G401.6 (cell line): Measurements from ENCODE around the gene BNC1.
"Not testable (repeated sequence)": the region's sequence is repeated elsewhere in the genome, so short reads cannot be mapped to it uniquely, and the experiment has no call there.

Experiments
- FAIRE-seq: peaks from 2 replicates; lab custom pipeline; 2012; peaks lifted over from hg19 to GRCh38; lab: Jason Lieb, UNC

The BNC1 gene

DNA sequence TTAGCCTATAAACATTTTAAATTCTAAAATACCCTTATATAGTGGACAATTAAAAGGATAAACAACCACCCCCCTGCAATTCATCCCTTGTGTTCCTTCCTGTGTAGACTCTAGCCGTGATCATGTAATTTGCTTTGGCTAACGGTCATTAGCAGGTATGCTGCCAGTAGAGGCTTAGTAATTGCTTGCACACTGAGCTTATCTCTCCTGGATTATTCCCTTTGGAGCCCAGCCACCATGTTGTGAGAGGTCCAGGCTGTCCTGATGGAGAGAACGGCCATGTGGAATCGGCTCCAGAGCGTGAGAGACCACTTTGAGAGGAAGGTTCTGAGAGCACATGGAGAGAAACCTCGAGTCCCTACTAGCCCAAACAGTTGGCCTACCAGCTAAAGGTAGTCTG, 11.0 kb upstream of the BNC1 start:
- FAIRE-seq = no peak

DNA sequence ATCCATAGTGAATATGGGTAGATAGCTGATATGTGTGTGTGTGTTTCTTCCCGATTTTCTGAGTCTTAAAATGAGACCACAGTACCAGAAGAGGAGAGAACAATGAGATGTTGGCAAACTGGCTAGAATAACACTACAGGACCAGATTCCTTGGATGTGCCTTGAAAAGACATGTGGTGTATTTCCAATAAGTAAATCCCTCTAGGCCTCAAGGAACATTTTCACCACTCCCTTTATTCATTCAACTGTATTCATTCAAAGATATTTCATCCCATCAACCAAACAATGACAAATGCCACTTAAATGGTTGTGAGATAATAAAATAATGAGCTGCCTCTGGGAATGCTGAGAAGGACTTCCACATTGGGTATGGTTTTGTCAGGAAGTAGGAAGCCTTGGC, 8.7 kb upstream of the BNC1 start:
- no peak for FAIRE-seq

DNA sequence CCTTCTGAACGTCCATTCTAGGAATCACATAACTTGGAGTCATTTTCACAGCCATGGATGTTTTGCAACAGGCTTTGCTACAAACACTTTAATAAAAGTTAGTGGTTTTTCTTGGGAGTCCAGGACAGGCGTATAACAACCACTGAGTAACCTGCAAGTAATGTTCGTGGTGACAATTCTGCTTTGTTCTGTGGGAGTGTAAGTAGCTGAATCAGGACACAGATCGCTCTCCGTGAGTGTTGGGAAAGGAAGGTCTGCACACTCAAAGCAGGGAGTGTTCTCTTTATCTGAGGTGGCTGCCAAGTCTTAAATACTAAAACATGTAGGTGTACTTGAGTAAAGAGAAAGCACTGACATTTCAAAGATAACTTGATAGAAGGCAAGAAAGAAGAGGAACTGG, 7.9 kb upstream of the BNC1 start:
- no peak for FAIRE-seq

DNA sequence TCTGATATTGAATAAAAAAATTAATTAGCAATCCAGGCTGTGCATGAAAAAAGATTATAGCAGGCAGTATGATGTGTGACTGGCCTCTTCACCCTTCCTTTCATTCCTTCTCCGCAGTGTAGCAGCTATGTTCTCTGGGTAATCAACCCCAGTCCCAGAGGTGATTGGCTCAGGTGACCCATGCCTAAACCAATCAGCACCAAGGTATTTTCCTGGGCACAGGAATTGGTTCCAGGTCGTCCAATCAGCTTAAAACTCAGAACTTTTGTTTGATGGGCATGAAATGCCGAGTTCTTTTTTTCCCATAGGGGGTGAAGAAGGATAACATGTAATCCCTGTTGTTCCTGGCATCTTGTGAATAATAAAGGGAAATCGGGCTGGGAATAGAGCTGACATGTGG, 5.8 kb upstream of the BNC1 start:
- no peak for FAIRE-seq

DNA sequence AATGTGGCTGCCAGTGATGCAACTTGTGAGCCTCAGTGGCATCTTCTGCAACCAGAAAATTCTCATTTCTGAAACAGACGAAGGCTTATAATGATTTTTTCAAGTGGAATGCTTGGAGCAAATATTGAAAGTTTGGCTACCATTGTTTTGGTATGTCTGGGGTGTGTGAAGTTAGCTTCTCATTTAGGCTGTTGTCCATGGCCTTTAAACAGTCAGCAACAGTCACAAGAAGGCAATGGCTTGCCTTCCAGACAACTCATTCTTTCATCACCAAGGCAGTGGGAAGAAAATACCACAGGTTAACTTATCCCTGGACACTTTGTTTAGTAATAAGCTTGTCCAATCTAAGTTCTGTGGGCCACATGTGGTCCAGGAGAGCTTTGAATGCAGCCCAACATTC, 4.7 kb upstream of the BNC1 start:
- no peak for FAIRE-seq

DNA sequence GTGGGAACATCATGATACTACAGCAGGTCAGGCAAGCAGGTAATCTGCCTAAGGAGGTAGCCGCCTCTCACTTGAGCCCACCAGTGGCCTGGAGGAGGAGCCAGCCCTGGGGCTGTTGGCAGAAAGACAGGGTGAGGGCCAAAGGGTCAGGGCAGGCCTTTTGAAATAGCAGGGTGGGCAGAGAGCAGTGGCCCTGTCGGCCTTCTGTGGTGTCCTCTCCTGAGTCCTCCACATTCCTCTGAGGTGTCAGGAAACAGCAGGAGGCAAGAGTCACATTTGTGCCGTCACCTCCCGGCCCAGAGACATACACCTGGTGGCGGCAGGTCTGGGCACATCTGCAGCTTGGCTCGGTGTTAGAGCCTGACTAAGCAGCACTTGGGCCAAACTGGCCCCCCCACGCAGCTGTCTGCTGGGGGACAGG, 3.9 kb upstream of the BNC1 start:
- no peak for FAIRE-seq

DNA sequence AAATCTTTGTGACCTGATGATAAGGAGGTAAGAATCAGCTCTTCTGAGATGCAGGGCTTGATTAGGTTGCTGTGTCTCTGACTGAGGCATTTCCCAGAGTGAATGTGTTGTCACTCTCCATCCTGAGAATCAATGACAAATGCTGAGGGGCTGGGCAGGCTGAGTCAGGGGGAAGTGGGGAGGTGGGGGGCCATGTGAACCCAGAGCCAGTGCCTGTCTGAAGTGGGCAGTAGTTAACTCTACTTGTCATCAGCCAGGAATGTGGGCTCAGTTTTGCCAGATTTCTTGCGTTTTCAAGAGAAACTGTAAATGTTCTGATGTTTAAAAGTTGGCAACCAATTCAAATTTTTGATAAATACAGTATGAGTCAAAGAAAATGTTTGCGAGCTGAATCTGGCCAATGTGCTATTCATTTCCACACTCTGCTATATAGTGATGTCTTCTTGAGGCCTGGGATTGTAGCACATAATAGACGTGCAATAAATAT, 3.1 kb upstream of the BNC1 start:
- no peak for FAIRE-seq

DNA sequence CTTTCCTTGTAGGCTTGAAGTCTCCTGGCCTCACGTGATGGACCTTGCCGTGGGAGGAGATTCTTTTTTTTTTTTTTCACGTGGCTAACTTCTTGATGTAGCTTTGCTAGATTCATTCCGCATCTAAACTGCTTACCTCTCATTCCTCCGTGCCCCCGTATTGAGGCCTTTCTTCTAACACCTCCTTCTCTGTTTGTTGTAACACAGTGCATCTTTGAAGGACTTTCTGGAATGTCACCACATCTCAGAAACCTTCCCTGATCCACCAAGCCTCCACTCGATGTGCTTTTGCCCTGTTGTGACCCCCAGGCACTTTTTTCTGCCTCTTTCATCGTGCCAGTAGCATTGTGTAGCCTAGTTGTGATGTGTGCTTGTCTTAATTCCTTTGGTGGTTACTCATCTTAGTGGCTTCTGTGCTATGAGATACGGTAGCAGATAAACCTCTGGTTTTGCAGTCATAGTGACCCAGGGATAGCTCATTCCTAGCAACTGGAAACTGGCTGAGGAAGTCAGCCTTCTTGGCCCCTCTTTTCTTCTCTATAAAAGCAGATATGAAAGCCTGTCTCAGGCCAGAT, 1.6 kb upstream of the BNC1 start:
- FAIRE-seq = no peak

DNA sequence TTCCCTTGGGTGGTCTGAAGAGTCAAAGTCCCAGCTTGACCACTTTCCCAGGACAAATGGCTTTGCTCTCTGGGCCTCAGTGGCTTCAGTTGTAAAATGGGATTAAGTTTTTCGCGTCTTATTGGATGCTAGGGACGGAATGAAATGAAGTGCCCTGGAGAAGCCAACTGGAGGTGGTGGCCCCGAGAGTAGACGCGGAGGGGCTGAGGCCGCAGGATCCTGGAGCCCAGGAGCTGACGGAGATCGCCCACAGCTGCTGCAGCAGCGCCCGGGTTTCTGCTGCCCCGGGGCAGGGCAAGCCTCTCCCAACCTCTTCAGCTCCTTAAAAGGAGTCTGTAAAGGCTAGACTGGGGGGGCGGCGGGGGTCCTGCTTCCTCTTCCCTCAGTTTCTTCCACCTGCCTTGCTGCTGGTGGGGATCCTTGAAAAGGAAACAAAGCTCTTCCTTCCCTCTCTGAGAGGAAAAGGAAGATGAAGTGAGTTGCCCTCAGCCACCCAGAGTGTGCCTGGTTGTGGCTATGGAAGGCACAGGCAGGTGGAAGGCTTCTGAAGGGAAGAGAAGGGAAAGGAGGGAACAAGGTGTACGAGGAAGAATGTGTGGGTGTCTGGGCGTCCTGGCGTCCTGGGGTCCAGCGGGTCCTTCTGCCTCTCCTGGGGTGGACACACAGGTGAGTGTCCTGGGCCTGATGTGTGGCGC, 967 bp upstream of the BNC1 start:
- no peak for FAIRE-seq

DNA sequence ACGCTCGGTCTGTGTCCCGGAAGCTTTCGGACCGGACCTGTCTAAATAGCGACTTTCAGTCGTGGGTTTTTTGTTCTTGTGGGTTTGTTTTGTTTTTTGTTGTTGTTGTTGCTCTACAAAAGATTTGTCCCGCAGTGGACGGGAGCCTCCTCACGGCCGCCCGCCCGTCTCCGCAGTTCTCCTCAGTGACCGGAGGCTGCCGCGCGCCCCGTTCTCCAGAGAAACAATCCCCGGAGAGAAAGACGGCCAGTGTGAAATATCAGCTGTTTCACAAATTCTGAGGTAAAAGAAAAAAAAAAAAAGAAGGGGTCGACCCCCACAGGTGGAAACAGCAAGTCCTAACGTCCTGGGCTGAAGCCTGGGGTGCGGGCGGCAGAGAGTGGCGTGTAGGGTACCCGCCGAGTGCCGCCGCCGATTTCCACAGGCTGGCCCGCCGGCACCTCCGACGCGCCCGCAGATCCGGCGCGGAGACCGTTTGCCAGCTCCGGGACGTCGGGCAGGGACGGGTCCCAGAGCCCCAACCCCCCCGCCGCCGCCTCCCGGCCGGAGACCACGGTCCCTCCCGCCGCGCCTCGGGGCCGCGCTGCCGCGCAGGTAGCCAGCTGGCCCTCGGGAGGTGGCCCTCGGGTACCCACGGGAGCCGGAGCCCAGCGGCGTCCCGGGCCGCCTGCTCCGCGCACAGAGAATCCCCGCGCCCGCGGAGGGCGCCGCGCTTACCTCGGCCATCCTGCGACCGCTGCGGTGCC, 478 bp downstream of the BNC1 start:
- no peak for FAIRE-seq

DNA sequence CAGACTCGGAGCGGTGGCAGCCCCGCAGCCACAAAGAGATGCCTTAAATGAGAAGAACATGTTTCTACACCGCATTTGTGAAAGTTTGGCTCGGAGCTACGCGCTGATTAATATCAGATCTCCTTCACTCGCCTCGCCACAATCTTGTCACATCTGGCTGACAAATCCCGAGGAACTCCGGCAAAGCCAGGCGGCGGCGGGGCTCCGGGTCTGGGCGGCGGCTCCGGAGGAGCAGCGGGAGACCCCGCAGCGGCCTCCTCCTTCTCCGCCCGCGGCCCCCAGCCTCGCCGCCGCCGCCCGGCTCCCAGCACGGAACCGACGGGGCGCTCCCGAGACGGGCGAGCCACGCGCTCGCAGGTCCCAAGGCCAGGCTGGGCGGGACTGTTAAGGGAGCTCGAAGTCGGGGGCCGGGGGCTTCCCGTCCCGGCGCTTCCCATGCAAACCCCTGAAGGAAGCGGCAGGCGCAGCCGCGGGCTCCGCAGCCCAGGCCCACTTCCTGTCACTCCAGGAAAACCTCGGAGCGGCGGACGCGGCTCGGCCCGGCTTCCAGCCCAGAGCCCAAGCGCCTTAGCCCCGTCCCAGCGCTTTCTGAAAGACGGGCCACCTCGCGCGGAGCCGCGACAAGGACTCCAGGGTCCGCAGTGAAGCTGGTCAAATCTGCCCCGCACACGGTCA, 1.2 kb downstream of the BNC1 start:
- no peak for FAIRE-seq

DNA sequence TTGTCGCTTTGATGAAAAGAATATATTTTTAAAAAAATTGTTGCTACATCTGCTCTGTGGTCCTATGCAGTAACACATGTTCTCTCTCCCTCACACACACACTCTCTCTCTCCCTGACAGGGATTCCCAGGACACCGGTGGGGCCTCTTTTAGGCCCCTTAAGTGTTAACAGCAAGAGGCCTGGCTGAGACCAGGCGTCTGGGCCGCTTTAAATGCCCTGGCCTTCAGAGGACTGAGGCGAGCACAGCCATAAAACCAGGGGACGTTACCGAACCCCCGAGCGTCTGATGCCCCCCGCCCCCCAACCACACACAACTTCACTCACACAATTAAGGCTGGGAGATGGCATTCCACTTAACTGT, 1.7 kb downstream of the BNC1 start:
- FAIRE-seq = no peak

DNA sequence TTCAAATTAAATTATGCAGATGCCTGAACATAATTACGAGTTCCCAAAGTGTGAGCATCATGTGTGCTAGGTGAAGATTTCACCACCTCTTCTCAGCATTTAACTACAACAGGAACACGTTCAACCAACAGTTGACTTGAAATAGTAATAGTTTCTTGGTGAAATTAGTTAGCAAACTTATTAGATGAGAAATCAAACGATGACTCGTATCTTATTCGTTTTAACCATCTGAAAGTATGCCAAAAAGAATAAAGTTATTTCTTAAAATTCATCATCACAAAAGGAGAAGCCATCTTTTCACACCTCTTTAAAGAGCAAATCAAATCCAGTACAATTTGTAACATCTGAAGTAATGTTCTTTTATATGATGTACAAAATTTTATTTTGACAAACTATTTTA, 2.3 kb downstream of the BNC1 start:
- FAIRE-seq = no peak

DNA sequence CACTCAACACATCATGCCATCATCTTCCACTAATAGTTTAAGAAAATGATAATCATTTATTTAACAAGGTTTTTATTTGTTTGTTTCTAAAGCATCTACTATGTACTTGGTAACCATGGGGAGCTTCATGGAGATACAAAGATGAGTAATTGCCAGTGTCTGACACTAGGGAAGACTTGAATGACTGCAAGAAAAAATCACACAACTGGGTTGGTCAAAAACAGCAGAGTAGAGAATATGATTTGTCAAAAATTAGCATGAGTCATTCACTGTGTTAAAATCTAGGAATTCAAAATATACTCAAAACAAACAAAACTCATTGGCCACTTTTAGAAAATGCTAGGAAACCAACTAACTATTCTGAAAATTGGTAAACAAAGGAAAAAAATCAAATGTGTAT, 6.3 kb downstream of the BNC1 start:
- no peak for FAIRE-seq

DNA sequence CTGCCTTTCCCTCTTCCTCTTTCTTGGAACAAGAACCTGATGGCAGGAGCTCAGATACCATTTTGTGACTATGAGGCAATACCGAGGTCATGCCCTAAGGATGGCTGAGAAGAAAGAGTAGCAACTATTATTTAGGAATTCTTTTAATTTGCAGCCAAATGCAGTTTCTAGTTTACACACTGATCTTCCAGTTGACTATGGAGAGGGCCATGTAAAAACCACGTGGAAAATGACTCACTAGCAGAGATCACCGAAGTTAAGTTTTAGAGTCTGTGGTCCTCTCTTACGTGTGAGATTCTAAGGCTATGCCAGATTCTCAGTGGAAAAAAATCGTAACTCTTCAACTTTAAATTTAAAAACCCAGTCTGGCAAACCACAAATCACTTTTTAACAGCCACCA, 7.8 kb downstream of the BNC1 start:
- FAIRE-seq = no peak

DNA sequence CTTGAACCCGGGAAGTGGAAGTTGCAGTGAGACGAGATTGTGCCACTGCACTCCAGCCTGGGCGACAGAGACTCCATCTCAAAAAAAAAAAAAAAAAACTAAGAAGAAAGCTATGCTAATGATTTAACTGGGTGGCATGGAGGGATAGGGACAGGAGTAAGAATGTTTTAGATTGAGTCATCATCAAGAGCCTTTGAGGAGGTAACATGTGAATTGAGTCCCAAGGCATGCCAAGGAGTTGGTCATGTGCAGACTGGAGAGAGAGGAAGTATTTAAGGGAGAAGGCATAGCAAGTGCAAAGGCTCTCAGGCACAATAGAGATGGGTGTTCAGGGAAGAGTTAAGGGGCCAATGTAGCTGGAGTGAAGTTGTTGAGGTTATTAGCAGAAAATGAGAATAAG, 9.1 kb downstream of the BNC1 start:
- no peak for FAIRE-seq

DNA sequence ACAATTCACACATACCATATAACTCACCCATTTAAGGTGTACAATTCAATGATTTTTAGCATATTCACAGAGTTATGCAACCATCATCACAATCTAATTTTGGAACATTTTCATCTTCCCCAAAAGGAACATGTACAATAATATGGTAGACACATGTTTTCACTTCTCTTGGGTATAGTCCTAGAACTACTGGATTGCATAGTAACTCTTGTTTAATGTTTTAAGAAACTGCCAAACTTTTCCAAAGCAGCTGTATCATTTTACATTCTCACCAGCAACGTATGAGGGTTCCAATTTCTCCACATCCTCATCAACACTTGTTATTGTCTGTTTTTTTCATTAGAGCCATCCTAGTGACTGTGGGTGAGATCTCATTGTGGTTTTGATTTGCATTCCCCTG, 14.3 kb downstream of the BNC1 start:
- FAIRE-seq = no peak

DNA sequence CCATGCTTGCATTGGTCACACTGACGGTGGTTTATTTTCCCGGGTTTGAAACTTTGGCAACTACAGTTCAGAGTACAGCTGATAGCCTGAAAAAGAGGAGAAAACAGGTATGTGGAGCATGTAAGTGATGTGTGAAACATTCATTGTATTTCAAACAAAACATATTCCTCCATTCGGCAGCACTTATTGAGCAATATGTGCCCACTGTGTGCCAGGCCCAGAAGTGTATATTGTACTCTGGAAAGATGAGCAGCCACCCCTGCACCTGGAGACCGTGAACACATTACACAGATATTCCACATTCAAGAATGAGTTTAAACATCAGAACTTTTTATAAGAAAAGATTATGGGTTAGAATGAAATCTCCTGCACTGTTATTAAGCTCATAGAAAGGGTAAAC, 16.3 kb downstream of the BNC1 start:
- no peak for FAIRE-seq

DNA sequence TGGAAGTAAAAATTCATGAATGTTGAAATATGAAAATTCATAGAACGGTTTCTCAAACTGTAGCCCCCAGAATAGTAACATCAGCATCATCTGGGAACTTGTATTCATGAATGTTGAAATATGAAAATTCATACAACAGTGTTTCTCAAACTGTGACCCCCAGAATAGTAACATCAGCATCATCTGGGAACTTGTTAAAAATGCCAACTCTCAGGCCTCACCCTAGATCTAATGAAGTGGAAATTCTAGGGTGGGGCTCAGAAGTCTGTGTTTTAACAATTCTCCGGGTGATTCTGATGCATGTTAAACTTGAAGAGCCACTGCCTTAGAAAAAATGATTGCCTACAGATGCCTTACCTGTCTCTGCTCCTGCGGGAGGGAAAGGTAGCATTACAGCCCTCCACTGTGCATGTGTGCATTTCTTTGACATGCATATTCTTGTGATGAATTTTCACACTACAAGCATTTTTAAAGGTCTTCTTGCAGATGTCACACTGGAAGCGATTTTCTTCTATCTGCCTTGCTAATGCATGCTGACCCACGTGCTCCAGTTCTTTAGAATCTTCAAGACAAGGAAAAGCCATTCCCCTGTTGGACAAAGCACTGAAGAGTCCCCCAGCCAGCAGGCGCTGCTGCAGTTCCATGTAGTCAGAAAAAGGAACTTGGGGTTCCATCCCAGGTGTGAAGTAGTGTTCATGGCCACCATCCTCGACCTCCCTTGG, 21.7 kb downstream of the BNC1 start:
- FAIRE-seq = no peak

DNA sequence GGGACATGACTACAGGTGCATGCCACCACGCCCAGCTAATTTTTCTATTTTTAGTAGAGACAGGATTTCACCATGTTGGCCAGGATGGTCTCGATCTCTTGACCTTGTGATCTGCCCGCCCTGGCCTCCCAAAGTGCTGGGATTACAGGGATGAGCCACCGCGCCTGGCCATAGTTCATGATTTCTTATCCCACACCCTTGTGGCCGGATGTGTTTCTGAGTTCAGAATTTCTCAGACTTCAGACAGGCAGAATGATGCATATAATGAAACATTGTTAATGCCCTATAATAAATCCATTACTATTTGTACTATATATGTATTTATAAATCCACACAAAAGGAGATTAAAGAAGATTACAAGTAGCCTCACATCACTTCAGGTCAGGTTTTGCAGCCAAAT, 22.3 kb downstream of the BNC1 start:
- FAIRE-seq = not testable (repeated sequence)

DNA sequence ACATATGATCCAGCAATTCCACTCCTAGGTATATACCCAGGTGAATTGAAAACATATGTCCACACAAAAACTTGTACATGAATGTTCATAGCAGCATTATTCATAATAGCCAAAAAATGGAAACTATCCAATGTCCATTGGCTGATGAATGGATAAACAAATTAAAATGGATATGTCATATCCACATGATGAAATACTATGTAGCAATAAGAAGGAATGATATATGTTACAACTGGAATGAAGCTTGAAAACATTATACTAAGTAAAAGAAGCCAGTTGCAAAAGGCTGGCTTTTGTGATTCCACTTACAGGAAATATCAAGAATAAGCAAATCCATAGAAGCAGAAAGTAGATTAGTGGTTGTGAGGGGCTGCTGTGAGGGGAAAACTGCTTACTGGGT, 33.7 kb downstream of the BNC1 start:
- FAIRE-seq = no peak

DNA sequence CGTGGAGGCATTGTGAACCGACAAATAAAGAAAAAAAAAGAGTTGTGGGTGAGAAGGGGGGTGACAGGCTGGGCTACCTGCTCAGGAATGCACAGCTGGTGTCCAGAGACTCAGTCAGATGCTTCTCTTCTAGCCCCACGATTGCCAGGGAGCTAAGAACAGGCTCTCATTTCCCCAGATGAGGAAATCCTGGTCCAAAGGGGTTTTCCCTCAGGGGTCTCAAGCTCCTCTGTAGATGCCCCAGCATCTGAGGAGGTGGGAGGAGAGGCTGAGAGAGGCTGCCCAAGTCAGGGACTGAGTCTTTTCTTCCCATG, 35.5 kb downstream of the BNC1 start:
- FAIRE-seq = no peak
